Measurements from ENCODE around the gene GNPTG. TPM values are rescaled to one million over a fixed set of nuclear protein-coding genes. Genes with fewer than 3 reads are reported as not detected.

GNPTG gene
- total and polyA plus RNA-seq, 2 donors (not counting 1 experiment from before 2014, with no cell fraction given), result 76.0 to 109 TPM

DNA sequence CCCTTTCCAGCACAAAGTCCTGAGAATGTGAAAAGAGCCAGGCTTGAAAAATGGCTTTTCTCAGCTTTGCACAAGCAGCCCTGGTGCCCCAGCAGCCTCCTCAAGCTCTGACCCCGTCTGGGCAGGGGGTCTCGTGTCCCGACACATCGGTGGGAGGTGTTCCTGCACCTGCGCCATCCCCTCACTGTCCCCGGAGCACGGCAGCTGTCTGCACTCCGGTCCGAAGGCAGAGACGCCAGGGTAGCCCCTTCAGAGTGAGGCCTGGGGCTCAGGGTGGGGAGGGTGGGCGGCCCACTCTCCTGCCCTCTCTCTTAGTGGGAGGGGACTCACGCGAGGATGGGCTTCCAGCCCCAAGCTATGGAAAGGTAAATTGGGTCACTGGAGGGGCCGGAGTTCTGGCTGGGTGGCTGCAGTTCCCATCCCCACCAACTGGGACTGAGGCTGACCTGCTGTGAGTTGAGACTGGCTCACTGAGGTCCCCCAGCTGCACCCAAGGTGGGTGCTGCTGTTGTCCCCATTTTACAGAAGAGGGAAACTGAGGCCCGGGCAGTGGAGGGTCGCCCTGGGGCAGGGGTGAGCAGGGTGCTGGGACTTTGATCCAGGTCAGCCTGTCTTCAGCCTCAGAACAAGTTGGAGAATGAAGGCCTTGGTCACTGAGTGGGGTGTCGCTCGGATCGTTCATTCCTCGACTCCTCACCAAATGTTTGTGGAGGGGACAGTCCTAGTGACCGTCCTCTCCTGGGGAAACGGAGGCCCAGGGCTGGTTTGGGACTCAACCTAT, 20.6 kb upstream of the GNPTG start:
- peaks cover 0 to 47% (median 20%) of the 10 kb centered on the region in 4 experiments for H3K27me3 ChIP-seq (replicated peaks in 1 of 4; ENCODE audit: control extremely low read depth in 1 of 4, control insufficient read depth in 3 of 4, insufficient read depth in 4 of 4, low read length in 3 of 4)
- peak overlapping the region; percentile 34 to 63 (median 48) for H3K4me3 ChIP-seq (ENCODE audit: control extremely low read depth in 1 of 5, extremely low read depth in 1 of 5, insufficient read depth in 1 of 5, low read depth in 2 of 5, low read length in 4 of 5)
- CTCF ChIA-PET, result interaction anchor here (0.8 to 2.1 kb wide), 2 partner anchors 11 to 20 kb away, joined by 3 to 8 read pairs; partner anchors contain the start of genes GNPTG and TSR3
- no peak for TF ChIP-seq EZH2 (IDR thresholded peaks at IDR 0.05; ENCODE audit: borderline replicate concordance, insufficient read depth, low read depth, low read length, poor library complexity, severe bottlenecking)
- TF ChIP-seq, protein P1, sequence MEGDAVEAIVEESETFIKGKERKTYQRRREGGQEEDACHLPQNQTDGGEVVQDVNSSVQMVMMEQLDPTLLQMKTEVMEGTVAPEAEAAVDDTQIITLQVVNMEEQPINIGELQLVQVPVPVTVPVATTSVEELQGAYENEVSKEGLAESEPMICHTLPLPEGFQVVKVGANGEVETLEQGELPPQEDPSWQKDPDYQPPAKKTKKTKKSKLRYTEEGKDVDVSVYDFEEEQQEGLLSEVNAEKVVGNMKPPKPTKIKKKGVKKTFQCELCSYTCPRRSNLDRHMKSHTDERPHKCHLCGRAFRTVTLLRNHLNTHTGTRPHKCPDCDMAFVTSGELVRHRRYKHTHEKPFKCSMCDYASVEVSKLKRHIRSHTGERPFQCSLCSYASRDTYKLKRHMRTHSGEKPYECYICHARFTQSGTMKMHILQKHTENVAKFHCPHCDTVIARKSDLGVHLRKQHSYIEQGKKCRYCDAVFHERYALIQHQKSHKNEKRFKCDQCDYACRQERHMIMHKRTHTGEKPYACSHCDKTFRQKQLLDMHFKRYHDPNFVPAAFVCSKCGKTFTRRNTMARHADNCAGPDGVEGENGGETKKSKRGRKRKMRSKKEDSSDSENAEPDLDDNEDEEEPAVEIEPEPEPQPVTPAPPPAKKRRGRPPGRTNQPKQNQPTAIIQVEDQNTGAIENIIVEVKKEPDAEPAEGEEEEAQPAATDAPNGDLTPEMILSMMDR (IDR thresholded peaks at IDR 0.05), result no peak
- peak overlapping the region; percentile 96 for H3K27ac Mint-ChIP-seq
- no peaks in the 10 kb centered on the region for H3K9me3 Mint-ChIP-seq (ENCODE audit: insufficient read depth)
- peaks cover 7% of the 10 kb centered on the region for H3K27me3 Mint-ChIP-seq
- ATAC-seq (ENCODE audit: low read depth) (no peak), DNase-seq (no peak)
- peaks cover 20% of the 10 kb centered on the region for H4K20me1 ChIP-seq (ENCODE audit: control insufficient read depth, insufficient read depth, low read length, poor library complexity, severe bottlenecking)
- POLR2A ChIA-PET, result interaction anchor here (0.5 to 2.6 kb wide), 6 partner anchors 8 to 33 kb away, joined by 3 to 14 read pairs (median 8); partner anchors contain the start of gene UBE2I
- intact Hi-C loops (cut with micrococcal nuclease), result loop anchor here (1.0 kb wide), 1 partner anchor 22 kb away; the partner anchor contains the start of gene UBE2I
- H2AFZ ChIP-seq (ENCODE audit: insufficient read depth, low read depth, low read length, poor library complexity, severe bottlenecking), result no peak overlapping the region
- peaks cover 48 to 71% of the 10 kb centered on the region in 2 donors for H3K4me1 ChIP-seq (ENCODE audit: control insufficient read depth in 2 of 2, insufficient read depth in 2 of 2, low read length in 2 of 2)
- H3K4me2 ChIP-seq (replicated peaks; ENCODE audit: low read depth, low read length, poor library complexity, severe bottlenecking), result peak overlapping the region; percentile 97
- H3K27ac ChIP-seq (ENCODE audit: low read length in 2 of 2), result peak overlapping the region; percentile 90 to 91
- 60% methylated on average over 22 of the region's 22 CpGs for WGBS (ENCODE audit: insufficient coverage)
- peaks cover 0 to 25% (median 3%) of the 10 kb centered on the region in 3 donors for H3K9me3 ChIP-seq (ENCODE audit: control extremely low read depth in 1 of 3, control insufficient read depth in 2 of 3, insufficient read depth in 1 of 3, low read length in 2 of 3)
- H3K4me1 Mint-ChIP-seq, result peaks cover 26% of the 10 kb centered on the region
- peak overlapping the region; percentile 88 for H3K4me3 Mint-ChIP-seq
- no peaks in the 10 kb centered on the region for H3K36me3 ChIP-seq (replicated peaks in 1 of 2; ENCODE audit: control extremely low read depth in 1 of 2, control insufficient read depth in 1 of 2, extremely low read depth in 1 of 2, insufficient read depth in 2 of 2, low read length in 1 of 2)
- peak overlapping the region; percentile 76 for H3K9ac ChIP-seq (ENCODE audit: low read length)
- peaks cover 3% of the 10 kb centered on the region for H3K79me2 ChIP-seq (ENCODE audit: control insufficient read depth, insufficient read depth, low read length)
